SU-DHL-6 (cell line): ENCODE measurements around the gene HRC.
A peak's percentile ranks its signal among the peaks of the same experiment; 100 is the strongest.

Source experiments
- H2AFZ ChIP-seq: fragments of 200-600 bp; sonication (generic); 2 replicates; pipeline ENCODE4 v1.6.1; 2014; ENCODE audit warnings: low read depth, mild to moderate bottlenecking, moderate library complexity, mixed read lengths, antibody characterized with exemption, low read length; ENCODE audit not compliant: severe bottlenecking
- H3F3A ChIP-seq: fragments of 200-600 bp; shearing (Covaris generic); 2 replicates; pipeline ENCODE4 v1.6.0; 2016; ENCODE audit warnings: antibody characterized with exemption, mild to moderate bottlenecking; ENCODE audit not compliant: insufficient read depth
- H3K27ac ChIP-seq: fragments of 200-600 bp; sonication (generic); 2 replicates; pipeline ENCODE4 v1.5.1; 2016; ENCODE audit warnings: low read depth, mild to moderate bottlenecking, low read length, moderate library complexity, mixed read lengths
- H3K27me3 ChIP-seq: fragments of 200-600 bp; sonication (generic), shearing (Covaris generic); 2 replicates; pipeline ENCODE4 v1.6.0; 2014; ENCODE audit warnings: mild to moderate bottlenecking, low read length
- H3K36me3 ChIP-seq: fragments of 200-600 bp; sonication (generic); 2 replicates; pipeline ENCODE4 v1.6.1; 2014; ENCODE audit warnings: mild to moderate bottlenecking, low read length, mixed read lengths
- H3K4me2 ChIP-seq: fragments of 300-600, 200-600 bp; shearing (Covaris generic), sonication (generic); 2 replicates; pipeline ENCODE4 v1.6.0; 2014; ENCODE audit warnings: low read length, low read depth, mild to moderate bottlenecking; ENCODE audit not compliant: poor library complexity, severe bottlenecking
- H3K4me3 ChIP-seq: fragments of 200-600 bp; sonication (generic); 2 replicates; pipeline ENCODE4 v1.5.1; 2014; ENCODE audit warnings: antibody characterized with exemption, low read length, mild to moderate bottlenecking, mixed read lengths; ENCODE audit not compliant: insufficient read depth, poor library complexity, severe bottlenecking
- H3K79me2 ChIP-seq: fragments of 200-600 bp; sonication (generic); 2 replicates; pipeline ENCODE4 v1.6.1; 2014; ENCODE audit warnings: mild to moderate bottlenecking, low read length, moderate library complexity; ENCODE audit not compliant: insufficient read depth
- H3K9ac ChIP-seq: fragments of 200-600 bp; sonication (generic); 2 replicates; pipeline ENCODE4 v1.7.0; 2014; ENCODE audit warnings: mild to moderate bottlenecking, low read length
- H3K9me2 ChIP-seq: fragments of 200-600 bp; sonication (generic); replicated peaks from 2 replicates; pipeline ENCODE4 v1.6.1; 2014; ENCODE audit warnings: low read length; ENCODE audit not compliant: insufficient read depth
- H3K9me3 ChIP-seq: fragments of 200-600 bp; sonication (generic); 2 replicates; pipeline ENCODE4 v1.6.1; 2014; ENCODE audit warnings: low read length, mixed read lengths; ENCODE audit not compliant: insufficient read depth
- H4K20me1 ChIP-seq: fragments of 200-600 bp; sonication (generic); 2 replicates; pipeline ENCODE4 v1.6.1; 2014; ENCODE audit warnings: low read depth, mild to moderate bottlenecking, antibody characterized with exemption, low read length, moderate library complexity, mixed read lengths
- EZH2phosphoT487 ChIP-seq: fragments of 200-600 bp; sonication (generic), shearing (Covaris generic); conservative IDR thresholded peaks from 2 replicates; pipeline ENCODE4 v1.6.1; 2018; ENCODE audit warnings: mild to moderate bottlenecking, antibody characterized with exemption, low read length, moderate library complexity, mixed read lengths
- TF ChIP-seq, protein P1 (sequence below): fragments of 200-600 bp; sonication (generic); IDR thresholded peaks from one replicate; pipeline ENCODE4 v1.5.1; 2017; ENCODE audit warnings: antibody characterized with exemption, mild to moderate bottlenecking, low read length, moderate library complexity; ENCODE audit not compliant: insufficient read depth, poor library complexity, severe bottlenecking

HRC gene

DNA sequence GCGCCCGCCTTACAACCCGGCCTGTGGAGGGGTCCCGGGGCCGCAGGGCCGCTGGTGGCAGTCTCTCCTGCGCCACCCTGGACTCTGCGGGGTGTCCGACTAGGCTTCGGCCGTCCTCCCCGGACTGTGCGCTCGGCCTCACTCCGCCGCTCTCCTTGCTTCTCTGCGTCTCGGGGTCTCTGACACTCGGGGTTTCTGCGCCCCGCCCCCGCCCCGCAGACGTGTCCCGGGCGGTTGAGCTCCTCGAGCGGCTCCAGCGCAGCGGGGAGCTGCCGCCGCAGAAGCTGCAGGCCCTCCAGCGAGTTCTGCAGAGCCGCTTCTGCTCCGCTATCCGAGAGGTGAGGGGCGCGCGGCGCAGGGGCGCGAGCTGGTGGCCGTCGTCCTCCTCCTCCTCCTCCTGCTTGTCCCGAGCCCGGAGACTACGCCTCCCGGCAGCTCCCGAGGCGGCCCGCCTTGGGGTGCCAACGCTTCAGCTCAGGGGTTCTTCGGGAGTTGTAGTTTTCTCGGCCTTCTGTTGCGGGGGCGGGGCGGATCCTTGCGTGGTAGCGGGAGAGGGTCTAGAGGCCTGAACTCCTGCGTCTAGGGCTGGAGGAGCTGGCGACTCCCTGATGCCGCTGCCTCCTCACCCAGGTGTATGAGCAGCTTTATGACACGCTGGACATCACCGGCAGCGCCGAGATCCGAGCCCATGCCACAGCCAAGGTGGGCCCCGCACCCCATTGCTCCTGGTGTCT lies 40.4 kb downstream of the HRC start:
- H3K9ac ChIP-seq, result peak overlapping the region; percentile 59
- no peaks in the 10 kb centered on the region for H3K36me3 ChIP-seq
- H4K20me1 ChIP-seq, result no peaks in the 10 kb centered on the region
- no peaks in the 10 kb centered on the region for H3K79me2 ChIP-seq
- TF ChIP-seq EZH2phosphoT487, result no peak
- TF ChIP-seq, protein P1, sequence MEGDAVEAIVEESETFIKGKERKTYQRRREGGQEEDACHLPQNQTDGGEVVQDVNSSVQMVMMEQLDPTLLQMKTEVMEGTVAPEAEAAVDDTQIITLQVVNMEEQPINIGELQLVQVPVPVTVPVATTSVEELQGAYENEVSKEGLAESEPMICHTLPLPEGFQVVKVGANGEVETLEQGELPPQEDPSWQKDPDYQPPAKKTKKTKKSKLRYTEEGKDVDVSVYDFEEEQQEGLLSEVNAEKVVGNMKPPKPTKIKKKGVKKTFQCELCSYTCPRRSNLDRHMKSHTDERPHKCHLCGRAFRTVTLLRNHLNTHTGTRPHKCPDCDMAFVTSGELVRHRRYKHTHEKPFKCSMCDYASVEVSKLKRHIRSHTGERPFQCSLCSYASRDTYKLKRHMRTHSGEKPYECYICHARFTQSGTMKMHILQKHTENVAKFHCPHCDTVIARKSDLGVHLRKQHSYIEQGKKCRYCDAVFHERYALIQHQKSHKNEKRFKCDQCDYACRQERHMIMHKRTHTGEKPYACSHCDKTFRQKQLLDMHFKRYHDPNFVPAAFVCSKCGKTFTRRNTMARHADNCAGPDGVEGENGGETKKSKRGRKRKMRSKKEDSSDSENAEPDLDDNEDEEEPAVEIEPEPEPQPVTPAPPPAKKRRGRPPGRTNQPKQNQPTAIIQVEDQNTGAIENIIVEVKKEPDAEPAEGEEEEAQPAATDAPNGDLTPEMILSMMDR, result no peak
- no peaks in the 10 kb centered on the region for H3K27me3 ChIP-seq
- no peaks in the 10 kb centered on the region for H3K9me2 ChIP-seq
- H3K27ac ChIP-seq, result no peak overlapping the region
- H3F3A ChIP-seq, result peaks cover 20% of the 10 kb centered on the region; the same call in 1 of the 2 replicates
- H2AFZ ChIP-seq, result peak overlapping the region; percentile 68
- H3K4me2 ChIP-seq, result peak overlapping the region; percentile 94
- peak overlapping the region; percentile 53 for H3K4me3 ChIP-seq
- H3K9me3 ChIP-seq, result no peaks in the 10 kb centered on the region

- peak within 1 kb of the TSS; percentile 53 for H3K4me3 ChIP-seq
- TF ChIP-seq, protein P1, result no peak
- TF ChIP-seq EZH2phosphoT487, result no peak
- H3K9ac ChIP-seq, result peak within 1 kb of the TSS; percentile 59
- peak within 1 kb of the TSS; percentile 98 for H2AFZ ChIP-seq
- no peaks in the 10 kb centered on the region for H3K79me2 ChIP-seq
- peak within 1 kb of the TSS; percentile 94 for H3K4me2 ChIP-seq
- no peaks in the 10 kb centered on the region for H3K36me3 ChIP-seq
- no peak within 1 kb of the TSS for H3K27ac ChIP-seq
- no peaks in the 10 kb centered on the region for H3K9me2 ChIP-seq
- H3K9me3 ChIP-seq, result no peaks in the 10 kb centered on the region
- no peaks in the 10 kb centered on the region for H4K20me1 ChIP-seq
- H3F3A ChIP-seq, result peaks cover 25% of the 10 kb centered on the region
- H3K27me3 ChIP-seq, result no peaks in the 10 kb centered on the region
Observed at GRCh38 chr19:49113762-49114629, 41.2 kb downstream of the HRC start, which contains the start of gene LIN7B. Gene LIN7B, plus strand, starts transcription at chr19:49114370. Its CDS starts 35 bp downstream, at chr19:49114405.

GRCh38 chr19:49111218-49111998 lies 43.8 kb downstream of the HRC start:
- TF ChIP-seq EZH2phosphoT487, result no peak
- TF ChIP-seq, protein P1, result no peak
- Histone ChIP-seq H3K4me3 (no peak overlapping the region), H3K36me3 (peaks cover 3% of the 10 kb centered on the region; the same call in 1 of the 2 replicates), H3K4me2 (no peak overlapping the region), H4K20me1 (no peaks in the 10 kb centered on the region; the same call in 1 of the 2 replicates), H3K9me2 (no peaks in the 10 kb centered on the region), H3K27ac (no peak overlapping the region), H2AFZ (no peak overlapping the region), H3K9me3 (no peaks in the 10 kb centered on the region), H3K79me2 (no peaks in the 10 kb centered on the region), H3K27me3 (no peaks in the 10 kb centered on the region), H3K9ac (no peak overlapping the region), H3F3A (peaks cover 21% of the 10 kb centered on the region)
